Nephron (organoid): ENCODE measurements around the gene VEGFC.
A peak's percentile ranks its signal among the peaks of the same experiment; 100 is the strongest.

Experiments
- H3K27ac Mint-ChIP-seq, 3 experiments: 2 replicates each; pipeline ENCODE4 v1.8.0; 2020; ENCODE audit warnings: mixed read lengths in 3 of 3, mild to moderate bottlenecking in 2 of 3, moderate library complexity in 1 of 3
- H3K27me3 Mint-ChIP-seq: 2 replicates; pipeline ENCODE4 v1.8.0; 2021; ENCODE audit warnings: low read depth, mild to moderate bottlenecking, moderate library complexity, mixed read lengths
- H3K36me3 Mint-ChIP-seq: 2 replicates; pipeline ENCODE4 v1.8.0; 2020; ENCODE audit warnings: low read depth, mixed read lengths
- H3K4me1 Mint-ChIP-seq: 2 replicates; pipeline ENCODE4 v1.8.0; 2020; ENCODE audit warnings: mixed read lengths
- H3K4me3 Mint-ChIP-seq, 3 experiments: 2 replicates each; pipeline ENCODE4 v1.8.0; 2020; ENCODE audit warnings: mild to moderate bottlenecking in 3 of 3, mixed read lengths in 3 of 3, moderate library complexity in 2 of 3
- H3K9me3 Mint-ChIP-seq: 2 replicates; pipeline ENCODE4 v1.8.0; 2020; ENCODE audit warnings: mixed read lengths
- TF ChIP-seq, protein P1 (sequence below), 3 experiments: fragments of 200-600 bp; sonication (generic); IDR thresholded peaks; one replicate each; pipeline ENCODE4 v1.5.0; 2021; ENCODE audit warnings: antibody characterized with exemption in 3 of 3; ENCODE audit not compliant: unreplicated experiment in 3 of 3

VEGFC gene

GRCh38 chr4:176780995-176781738, 11.6 kb downstream of the VEGFC start:
- no peaks in the 10 kb centered on the region for H3K9me3 Mint-ChIP-seq
- no peaks in the 10 kb centered on the region for H3K27me3 Mint-ChIP-seq
- no peak overlapping the region for H3K4me3 Mint-ChIP-seq
- H3K27ac Mint-ChIP-seq, result peak overlapping the region in 1 of 3 experiments; percentile 7
- H3K36me3 Mint-ChIP-seq, result no peaks in the 10 kb centered on the region
- peaks cover 14% of the 10 kb centered on the region for H3K4me1 Mint-ChIP-seq
- TF ChIP-seq, protein P1, sequence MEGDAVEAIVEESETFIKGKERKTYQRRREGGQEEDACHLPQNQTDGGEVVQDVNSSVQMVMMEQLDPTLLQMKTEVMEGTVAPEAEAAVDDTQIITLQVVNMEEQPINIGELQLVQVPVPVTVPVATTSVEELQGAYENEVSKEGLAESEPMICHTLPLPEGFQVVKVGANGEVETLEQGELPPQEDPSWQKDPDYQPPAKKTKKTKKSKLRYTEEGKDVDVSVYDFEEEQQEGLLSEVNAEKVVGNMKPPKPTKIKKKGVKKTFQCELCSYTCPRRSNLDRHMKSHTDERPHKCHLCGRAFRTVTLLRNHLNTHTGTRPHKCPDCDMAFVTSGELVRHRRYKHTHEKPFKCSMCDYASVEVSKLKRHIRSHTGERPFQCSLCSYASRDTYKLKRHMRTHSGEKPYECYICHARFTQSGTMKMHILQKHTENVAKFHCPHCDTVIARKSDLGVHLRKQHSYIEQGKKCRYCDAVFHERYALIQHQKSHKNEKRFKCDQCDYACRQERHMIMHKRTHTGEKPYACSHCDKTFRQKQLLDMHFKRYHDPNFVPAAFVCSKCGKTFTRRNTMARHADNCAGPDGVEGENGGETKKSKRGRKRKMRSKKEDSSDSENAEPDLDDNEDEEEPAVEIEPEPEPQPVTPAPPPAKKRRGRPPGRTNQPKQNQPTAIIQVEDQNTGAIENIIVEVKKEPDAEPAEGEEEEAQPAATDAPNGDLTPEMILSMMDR (IDR thresholded peaks at IDR 0.05; ENCODE audit: unreplicated experiment in 3 of 3), result no peak

GRCh38 chr4:176779421-176779820, 13.3 kb downstream of the VEGFC start:
- no peaks in the 10 kb centered on the region for H3K36me3 Mint-ChIP-seq
- H3K9me3 Mint-ChIP-seq, result no peaks in the 10 kb centered on the region
- H3K27me3 Mint-ChIP-seq, result no peaks in the 10 kb centered on the region
- peaks cover 14% of the 10 kb centered on the region for H3K4me1 Mint-ChIP-seq
- peak overlapping the region in 1 of 3 experiments; percentile 47 for H3K27ac Mint-ChIP-seq
- TF ChIP-seq, protein P1 (IDR thresholded peaks at IDR 0.05; ENCODE audit: unreplicated experiment in 3 of 3), result no peak
- no peak overlapping the region for H3K4me3 Mint-ChIP-seq

DNA sequence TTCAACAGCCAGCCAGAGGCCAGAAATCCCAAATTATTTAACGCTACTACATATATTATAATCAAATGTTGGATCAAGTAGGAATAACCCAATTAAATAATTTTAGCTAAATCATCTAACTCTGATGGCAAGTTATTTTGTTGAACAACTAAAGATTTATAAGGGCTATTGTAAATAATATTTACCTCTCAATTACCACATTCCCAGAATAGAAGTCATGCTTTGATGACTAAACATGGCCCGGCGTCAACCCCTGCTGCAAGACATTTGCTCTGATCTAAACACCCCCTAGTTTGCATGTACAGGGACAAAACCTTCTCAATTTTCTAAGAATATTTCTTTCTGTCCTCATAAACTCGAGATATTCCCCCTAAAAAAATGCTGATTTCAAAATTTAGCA, 14.2 kb downstream of the VEGFC start:
- H3K27ac Mint-ChIP-seq, result no peak overlapping the region
- H3K4me3 Mint-ChIP-seq, result no peak overlapping the region
- peaks cover 14% of the 10 kb centered on the region for H3K4me1 Mint-ChIP-seq
- H3K36me3 Mint-ChIP-seq, result no peaks in the 10 kb centered on the region
- TF ChIP-seq, protein P1 (IDR thresholded peaks at IDR 0.05; ENCODE audit: unreplicated experiment in 3 of 3), result no peak
- no peaks in the 10 kb centered on the region for H3K27me3 Mint-ChIP-seq
- H3K9me3 Mint-ChIP-seq, result no peaks in the 10 kb centered on the region

DNA sequence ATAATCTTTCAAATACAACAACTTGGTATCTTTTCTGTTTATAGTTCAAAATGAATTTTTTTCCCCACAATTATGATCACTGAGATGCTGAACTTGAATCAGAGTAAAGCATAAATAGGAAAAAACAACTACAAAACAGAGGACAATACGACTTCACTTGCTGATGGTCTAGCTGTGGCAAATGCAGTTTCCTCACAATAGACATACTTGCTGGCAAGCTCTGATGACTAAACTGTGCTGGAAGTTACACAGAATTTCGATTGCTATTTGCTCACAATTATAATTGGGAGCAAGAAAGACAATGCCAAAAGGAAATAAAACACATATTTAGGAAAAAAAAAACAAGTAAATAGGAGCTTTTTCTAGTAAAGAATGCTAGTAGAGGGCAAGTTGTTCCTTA, 14.7 kb downstream of the VEGFC start:
- TF ChIP-seq, protein P1 (IDR thresholded peaks at IDR 0.05; ENCODE audit: unreplicated experiment in 3 of 3), result no peak

GRCh38 chr4:176775338-176775737, 17.4 kb downstream of the VEGFC start:
- Mint-ChIP-seq H3K36me3 (no peaks in the 10 kb centered on the region), H3K4me1 (peaks cover 1% of the 10 kb centered on the region), H3K27ac (no peak overlapping the region), H3K9me3 (no peaks in the 10 kb centered on the region), H3K4me3 (no peak overlapping the region), H3K27me3 (no peaks in the 10 kb centered on the region)
- TF ChIP-seq, protein P1 (IDR thresholded peaks at IDR 0.05; ENCODE audit: unreplicated experiment in 3 of 3), result no peak

More for the DNA sequence above, 14.7 kb downstream of the VEGFC start:
- H3K4me1 Mint-ChIP-seq, result peaks cover 14% of the 10 kb centered on the region
- no peaks in the 10 kb centered on the region for H3K27me3 Mint-ChIP-seq
- no peak overlapping the region for H3K4me3 Mint-ChIP-seq
- no peaks in the 10 kb centered on the region for H3K36me3 Mint-ChIP-seq
- H3K9me3 Mint-ChIP-seq, result no peaks in the 10 kb centered on the region
- H3K27ac Mint-ChIP-seq, result no peak overlapping the region

DNA sequence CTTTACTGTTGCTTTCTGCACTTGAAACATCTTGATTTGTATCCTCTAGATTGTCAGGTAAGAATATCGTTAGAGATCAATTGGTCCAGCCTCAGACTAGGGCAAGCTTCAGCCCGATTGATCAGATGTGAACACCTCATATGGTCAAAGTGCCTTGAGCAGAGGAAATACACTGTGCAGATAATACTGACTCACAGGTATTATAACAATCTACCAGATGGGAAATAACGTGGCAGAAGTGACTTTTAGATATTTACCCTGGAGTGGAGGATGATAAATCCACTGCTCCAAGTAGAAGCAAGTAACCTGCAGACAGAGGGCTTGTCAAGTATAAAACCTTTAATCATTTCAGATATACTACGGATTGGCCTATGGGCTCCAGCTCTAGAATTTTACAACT, 17.9 kb downstream of the VEGFC start:
- Mint-ChIP-seq H3K4me1 (no peaks in the 10 kb centered on the region), H3K36me3 (no peaks in the 10 kb centered on the region), H3K27ac (no peak overlapping the region), H3K27me3 (no peaks in the 10 kb centered on the region), H3K9me3 (no peaks in the 10 kb centered on the region), H3K4me3 (no peak overlapping the region)
- TF ChIP-seq, protein P1 (IDR thresholded peaks at IDR 0.05; ENCODE audit: unreplicated experiment in 3 of 3), result no peak
